GM21717 (cell line): ENCODE data around the gene AATF.

Experiments
- ATAC-seq: cut with Tn5 transposase; IDR thresholded peaks from one replicate; pipeline ENCODE4 v1.9.1; 2021; ENCODE audit warnings: mild to moderate bottlenecking, moderate library complexity; ENCODE audit not compliant: unreplicated experiment

Gene AATF

DNA sequence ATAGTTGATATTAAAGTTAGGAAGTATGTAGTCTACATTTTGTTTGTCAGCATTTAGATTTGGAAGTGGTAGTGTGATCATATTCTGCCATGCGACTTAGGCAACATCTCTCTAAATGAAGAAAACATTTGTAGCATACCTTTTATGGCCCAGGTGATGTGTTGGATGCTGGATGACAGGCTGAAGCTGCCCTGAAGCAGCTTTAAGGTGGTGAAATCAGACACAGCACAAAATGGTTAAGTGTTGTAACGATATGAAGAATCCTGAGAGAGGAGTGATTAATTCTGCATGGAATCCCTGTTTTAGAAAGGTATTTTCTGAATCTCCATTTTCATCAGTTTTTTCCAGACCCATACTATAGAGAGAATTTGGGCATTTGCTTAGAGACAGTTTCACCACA, 28.3 kb downstream of the AATF start:
- no peak for ATAC-seq

DNA sequence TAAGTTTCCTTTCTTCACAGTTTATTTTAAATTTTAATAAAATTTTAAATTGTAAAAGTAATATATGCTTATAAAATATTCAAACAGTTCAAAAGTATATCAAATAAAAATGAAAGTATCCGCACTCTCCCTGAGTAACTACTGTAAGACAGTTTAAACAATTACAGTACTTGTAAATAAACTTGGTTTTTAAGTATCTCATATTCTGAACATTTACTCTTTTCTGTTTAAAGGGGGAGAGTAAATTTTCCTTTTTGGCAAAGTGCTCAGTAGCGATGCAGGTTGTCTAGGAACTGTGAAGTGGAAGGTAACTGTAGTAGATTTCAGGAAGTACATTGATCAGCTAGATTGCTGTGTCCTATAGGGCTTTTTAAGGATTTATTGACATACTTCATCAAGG, 28.8 kb downstream of the AATF start:
- ATAC-seq: no peak

- ATAC-seq: no peak
Measured at GRCh38 chr17:36978810-36979564, 30.2 kb downstream of the AATF start.

- no peak for ATAC-seq
Measured at GRCh38 chr17:36979565-36979941, 30.8 kb downstream of the AATF start.

GRCh38 chr17:36980280-36980761, 31.6 kb downstream of the AATF start:
- ATAC-seq: no peak

- ATAC-seq: no peak
Measured at GRCh38 chr17:36983618-36984017, 34.9 kb downstream of the AATF start.

- no peak for ATAC-seq
Measured at GRCh38 chr17:36989173-36989572, 40.4 kb downstream of the AATF start.

GRCh38 chr17:36992701-36993100, 43.9 kb downstream of the AATF start:
- ATAC-seq: no peak

DNA sequence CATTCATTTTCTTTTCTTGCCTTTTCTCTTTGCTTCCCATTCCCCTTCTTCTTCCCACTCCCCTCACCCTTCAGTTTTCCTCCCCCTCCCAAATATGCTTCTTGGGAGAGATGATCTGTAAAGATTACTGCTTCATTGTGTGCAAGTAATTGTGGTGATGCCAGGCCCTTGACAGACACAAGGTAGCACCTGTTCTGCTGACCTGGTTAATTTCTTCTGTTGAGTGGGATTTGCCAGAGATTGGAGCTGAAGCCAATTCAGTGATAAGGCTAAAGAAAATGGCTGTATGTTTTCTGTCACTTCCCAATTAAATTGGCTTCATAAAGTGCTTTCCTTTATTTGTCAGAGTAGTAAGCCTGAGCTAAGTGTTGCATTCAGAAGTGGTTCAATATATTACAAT, 44.5 kb downstream of the AATF start:
- no peak for ATAC-seq

DNA sequence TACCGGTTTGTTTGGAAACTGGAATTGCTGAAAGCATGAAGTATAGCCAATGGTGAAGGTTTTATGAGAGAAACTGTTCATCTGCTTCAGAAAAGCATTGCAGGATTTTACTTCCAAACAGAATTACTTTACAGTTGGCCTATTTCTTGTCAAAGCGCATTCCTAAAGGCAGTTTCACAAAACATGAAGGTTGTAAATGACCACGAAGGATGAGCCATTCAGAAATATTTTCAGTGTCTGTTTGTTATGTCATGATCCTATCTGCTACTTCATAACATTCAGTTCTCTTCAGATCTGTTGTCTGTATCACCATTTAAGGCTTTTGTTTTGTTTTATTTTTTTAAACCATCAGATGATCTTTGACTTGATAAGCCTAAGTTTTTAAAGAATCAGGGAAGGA, 45.7 kb downstream of the AATF start:
- ATAC-seq: no peak

GRCh38 chr17:36999471-36999870, 50.7 kb downstream of the AATF start:
- no peak for ATAC-seq

DNA sequence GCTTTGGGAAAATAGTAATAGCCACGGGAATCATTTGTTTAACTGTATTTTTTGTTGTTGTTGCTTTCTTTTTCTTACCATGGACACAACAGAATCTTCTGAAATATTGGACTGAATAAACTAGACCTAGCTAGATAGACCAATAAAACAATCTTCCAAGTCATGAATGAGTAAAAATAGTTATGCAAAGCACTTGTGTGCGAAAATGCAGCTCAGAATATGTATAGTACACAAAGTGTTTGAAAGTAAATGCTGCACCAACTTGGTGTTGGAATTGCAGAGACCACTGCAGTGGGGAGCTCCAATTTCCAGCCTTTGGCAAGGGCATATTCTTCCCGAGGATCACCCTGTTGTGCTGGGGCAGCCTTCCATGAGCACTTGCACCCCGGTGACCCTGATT, 68.0 kb downstream of the AATF start:
- ATAC-seq: no peak

GRCh38 chr17:37017404-37017803, 68.7 kb downstream of the AATF start:
- no peak for ATAC-seq

DNA sequence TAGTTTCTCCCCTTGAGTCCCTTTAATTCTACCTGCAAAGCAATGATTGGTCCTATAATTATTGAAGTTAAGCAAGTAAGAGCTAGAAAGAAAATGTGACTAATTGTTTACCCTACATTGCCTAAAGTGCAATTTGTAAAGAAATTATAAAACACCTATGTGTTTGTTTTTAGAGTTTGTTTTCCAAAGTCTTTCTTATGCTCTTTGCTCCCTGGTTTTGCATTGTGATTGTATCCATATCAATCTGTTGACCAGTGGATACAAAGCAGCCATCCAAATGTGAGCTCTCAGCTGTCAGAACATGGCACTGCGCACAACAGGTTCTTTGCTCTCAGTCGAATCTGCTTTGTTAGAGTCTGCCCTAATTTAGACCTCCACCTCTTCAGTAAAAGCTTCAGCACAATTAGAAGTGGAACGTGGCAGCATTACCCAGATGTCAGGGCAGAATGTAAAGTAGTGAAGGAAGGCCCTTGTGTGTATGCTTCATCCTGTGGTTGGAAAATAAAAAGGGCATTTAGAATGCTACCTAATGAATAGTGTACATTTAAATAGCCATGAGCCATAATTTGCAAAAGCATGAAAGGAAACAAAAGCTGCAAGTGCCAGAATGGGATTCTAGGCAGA, 70.5 kb downstream of the AATF start:
- no peak for ATAC-seq

DNA sequence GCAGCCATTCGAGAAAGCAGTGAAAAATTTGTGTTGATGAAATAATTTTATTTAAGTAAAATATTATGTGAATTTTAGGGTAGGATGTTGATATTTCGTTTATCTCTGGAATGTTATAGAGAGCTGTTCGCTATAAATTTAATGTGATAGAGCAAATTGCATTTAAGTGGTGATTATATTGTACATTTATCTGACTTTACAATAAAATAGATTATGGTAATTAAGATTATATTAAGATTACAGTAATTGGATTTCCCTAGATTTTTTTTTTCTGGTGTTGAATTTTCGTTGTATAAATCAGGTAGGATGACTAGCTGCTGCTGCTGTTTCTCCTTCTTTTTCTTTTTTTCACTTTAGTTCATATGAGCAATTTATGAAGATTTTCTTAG, 71.0 kb downstream of the AATF start:
- no peak for ATAC-seq

GRCh38 chr17:37024181-37024637, 75.5 kb downstream of the AATF start:
- ATAC-seq: no peak

- no peak for ATAC-seq
Measured at GRCh38 chr17:37025238-37025637, 76.5 kb downstream of the AATF start.

DNA sequence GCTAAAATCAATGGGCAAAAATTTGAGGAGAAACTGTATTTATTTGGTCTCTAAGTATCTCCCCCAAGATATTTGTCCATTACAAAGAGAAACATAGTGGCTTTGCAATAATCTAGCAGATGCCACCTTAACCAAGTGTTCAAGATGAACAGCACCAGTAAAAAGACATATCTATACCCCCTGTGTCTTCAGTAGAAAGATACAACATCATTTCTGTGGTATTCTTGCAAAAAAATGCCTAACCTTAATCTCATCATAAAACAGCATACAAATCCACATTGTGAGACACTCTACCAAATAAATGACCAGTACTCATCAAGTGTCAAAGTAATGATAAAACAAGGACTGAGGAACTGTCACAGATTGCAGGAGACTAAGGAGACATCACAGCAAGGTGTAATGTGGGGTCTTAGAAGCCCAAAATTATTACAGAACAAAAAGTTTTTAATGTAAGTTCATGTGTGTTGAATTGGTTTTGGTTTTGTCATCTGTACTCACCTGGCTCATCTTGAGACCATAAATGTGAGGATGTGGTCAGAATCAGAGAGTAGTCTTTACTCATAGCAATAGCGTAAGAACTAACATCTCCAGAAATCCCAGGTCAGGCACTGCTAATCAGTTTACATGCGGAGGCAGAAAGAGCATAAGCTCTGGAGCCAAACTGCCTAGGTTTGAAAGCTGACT, 77.2 kb downstream of the AATF start:
- ATAC-seq: peak; percentile 50

GRCh38 chr17:37026531-37026869, 77.7 kb downstream of the AATF start:
- ATAC-seq: no peak

- ATAC-seq: no peak
Measured at GRCh38 chr17:37028040-37028439, 79.3 kb downstream of the AATF start.

- ATAC-seq: no peak
Measured at GRCh38 chr17:37031493-37032083, 82.8 kb downstream of the AATF start.
